PC-9 (cell line): ENCODE data around the gene BRF1. TPM values are rescaled to one million over a fixed set of nuclear protein-coding genes. Genes with fewer than 3 reads are reported as not detected.

Experiments used
- BruUV-seq: library from RNA; stranded (reverse); fragments of 400-500 nt; replicated peaks from 2 replicates; lab custom pipeline; 2021; lab: Mats Ljungman, UMichigan
- CTCF ChIA-PET: fragments of 300-600 bp; sonication (Branson Sonifier 250); formaldehyde crosslinking; loops from one replicate; lab custom pipeline; 2022; ENCODE audit warnings: antibody characterized with exemption; lab: Charles Lee
- POLR2A ChIA-PET: fragments of 300-600 bp; sonication (Branson Sonifier 250); formaldehyde crosslinking; loops from one replicate; lab custom pipeline; 2022; ENCODE audit warnings: antibody characterized with exemption; ENCODE audit not compliant: unreplicated experiment; lab: Charles Lee
- DNase-seq, 2 experiments: peaks; one replicate each; pipeline versions ENCODE4 v3.0.0 to v3.0.0-alpha.2; 2015 to 2022; ENCODE audit warnings: mixed read lengths in 1 of 2
- H2AFZ ChIP-seq: fragments of 200-600 bp; sonication (generic); 2 replicates; pipeline ENCODE4 v1.8.1; 2017; ENCODE audit warnings: antibody characterized with exemption
- H3F3A ChIP-seq: fragments of 200-600 bp; sonication (generic); 2 replicates; pipeline ENCODE4 v1.8.1; 2017; ENCODE audit warnings: antibody characterized with exemption, mild to moderate bottlenecking, low read depth; ENCODE audit not compliant: insufficient read depth
- H3K27ac ChIP-seq: fragments of 200-600 bp; sonication (generic); 2 replicates; pipeline ENCODE4 v1.6.1; 2016; ENCODE audit warnings: mixed run types
- H3K27me3 ChIP-seq: fragments of 200-600 bp; sonication (generic); 2 replicates; pipeline ENCODE4 v1.6.1; 2016; ENCODE audit warnings: low read depth, mixed run types; ENCODE audit not compliant: insufficient read depth
- H3K36me3 ChIP-seq: fragments of 200-600 bp; sonication (generic); 2 replicates; pipeline ENCODE4 v1.6.1; 2016; ENCODE audit warnings: low read depth, mixed run types
- H3K4me1 ChIP-seq: fragments of 200-600 bp; sonication (generic); replicated peaks from 2 replicates; pipeline ENCODE4 v1.6.1; 2016; ENCODE audit warnings: mixed run types; ENCODE audit not compliant: insufficient read depth
- H3K4me2 ChIP-seq: fragments of 200-600 bp; sonication (generic); 2 replicates; pipeline ENCODE4 v1.6.1; 2017; ENCODE audit warnings: mixed run types
- H3K4me3 ChIP-seq: fragments of 200-600 bp; sonication (generic); 2 replicates; pipeline ENCODE4 v1.6.1; 2016; ENCODE audit warnings: mixed run types
- H3K79me2 ChIP-seq: fragments of 200-600 bp; sonication (generic); 2 replicates; pipeline ENCODE4 v1.6.1; 2017; ENCODE audit warnings: low read depth, mixed run types
- H3K9me2 ChIP-seq: fragments of 200-600 bp; sonication (generic); 2 replicates; pipeline ENCODE4 v1.8.1; 2017; ENCODE audit warnings: mild to moderate bottlenecking; ENCODE audit not compliant: insufficient read depth
- H3K9me3 ChIP-seq: fragments of 200-600 bp; sonication (generic); 2 replicates; pipeline ENCODE4 v1.8.1; 2016; ENCODE audit warnings: low read depth; ENCODE audit not compliant: insufficient read depth
- H4K20me1 ChIP-seq: fragments of 200-600 bp; sonication (generic); 2 replicates; pipeline ENCODE4 v1.8.1; 2017; ENCODE audit not compliant: insufficient read depth
- CTCF ChIP-seq: fragments of 200-600 bp; sonication (generic); conservative IDR thresholded peaks from 2 replicates; pipeline ENCODE4 v1.6.1; 2017; ENCODE audit warnings: mixed run types, antibody characterized with exemption, mild to moderate bottlenecking, moderate library complexity
- EZH2 ChIP-seq: fragments of 200-600 bp; sonication (generic); IDR thresholded peaks from 2 replicates; pipeline ENCODE4 v1.8.0; 2017; ENCODE audit warnings: antibody characterized with exemption, low read depth
- intact Hi-C: fragments of 100-400 bp; cut with micrococcal nuclease; formaldehyde crosslinking; loops from one replicate; pipeline ENCODE4 v1.10.0; 2022; ENCODE audit not compliant: unreplicated experiment
- total RNA-seq: library from RNA; stranded (reverse); gene quantifications from 2 replicates; pipeline ENCODE4 v1.2.3, GENCODE V29; 2021

Gene BRF1
- total RNA-seq, 1 experiment from 2014 or later = 24.8 TPM

- ChIA-PET POLR2A (no interaction called here), CTCF (no interaction called here)
- Histone ChIP-seq H3K4me3 (no peak overlapping the region), H3K36me3 (no peaks in the 10 kb centered on the region), H3F3A (no peaks in the 10 kb centered on the region), H4K20me1 (peaks cover 27% of the 10 kb centered on the region), H2AFZ (no peak overlapping the region), H3K27me3 (no peaks in the 10 kb centered on the region), H3K9me2 (no peaks in the 10 kb centered on the region), H3K79me2 (peaks cover 27% of the 10 kb centered on the region), H3K27ac (no peak overlapping the region), H3K9me3 (no peaks in the 10 kb centered on the region), H3K4me2 (no peak overlapping the region), H3K4me1 (peaks cover 27% of the 10 kb centered on the region)
- intact Hi-C loops = no loop called here
- DNase-seq = no peak
- TF ChIP-seq CTCF (no peak), EZH2 (no peak)
- BruUV-seq = no TSS peak
These were observed 138.7 kb downstream of the BRF1 start for GRCh38 chr14:105161964-105162668.

- Histone ChIP-seq H4K20me1 (peaks cover 28% of the 10 kb centered on the region), H3K4me2 (no peak overlapping the region), H2AFZ (no peak overlapping the region), H3K36me3 (no peaks in the 10 kb centered on the region), H3K4me1 (peaks cover 19% of the 10 kb centered on the region), H3K27me3 (no peaks in the 10 kb centered on the region), H3F3A (no peaks in the 10 kb centered on the region), H3K27ac (no peak overlapping the region), H3K9me2 (no peaks in the 10 kb centered on the region), H3K79me2 (peaks cover 19% of the 10 kb centered on the region), H3K9me3 (no peaks in the 10 kb centered on the region), H3K4me3 (no peak overlapping the region)
- DNase-seq = no peak
- no TSS peak for BruUV-seq
- intact Hi-C loops = no loop called here
- ChIA-PET POLR2A (no interaction called here), CTCF (no interaction called here)
- no peak for TF ChIP-seq CTCF
These were observed 139.5 kb downstream of the BRF1 start for GRCh38 chr14:105161309-105161708.

- H4K20me1 ChIP-seq = peaks cover 28% of the 10 kb centered on the region
- H3K36me3 ChIP-seq = no peaks in the 10 kb centered on the region
- no peak overlapping the region for H3K4me2 ChIP-seq
- no TSS peak for BruUV-seq
- no peak for TF ChIP-seq CTCF
- no peak for TF ChIP-seq EZH2
- no peaks in the 10 kb centered on the region for H3K9me2 ChIP-seq
- H3K79me2 ChIP-seq = peaks cover 14% of the 10 kb centered on the region
- H3K4me1 ChIP-seq = peaks cover 14% of the 10 kb centered on the region
- no peak for DNase-seq
- ChIA-PET POLR2A (no interaction called here), CTCF (no interaction called here)
- no peaks in the 10 kb centered on the region for H3K9me3 ChIP-seq
- no peak overlapping the region for H2AFZ ChIP-seq
- no peaks in the 10 kb centered on the region for H3K27me3 ChIP-seq
- H3K27ac ChIP-seq = no peak overlapping the region
- H3K4me3 ChIP-seq = no peak overlapping the region
- intact Hi-C loops = no loop called here
- H3F3A ChIP-seq = no peaks in the 10 kb centered on the region
These were observed 140.0 kb downstream of the BRF1 start for GRCh38 chr14:105160776-105161175.
